GM21717 (cell line): ENCODE measurements around the gene PVR.
"Not testable (repeated sequence)": the region's sequence is repeated elsewhere in the genome, so short reads cannot be mapped to it uniquely, and the experiment has no call there.

Experiments
- ATAC-seq: cut with Tn5 transposase; IDR thresholded peaks from one replicate; pipeline ENCODE4 v1.9.1; 2021; ENCODE audit warnings: mild to moderate bottlenecking, moderate library complexity; ENCODE audit not compliant: unreplicated experiment

The PVR gene

DNA sequence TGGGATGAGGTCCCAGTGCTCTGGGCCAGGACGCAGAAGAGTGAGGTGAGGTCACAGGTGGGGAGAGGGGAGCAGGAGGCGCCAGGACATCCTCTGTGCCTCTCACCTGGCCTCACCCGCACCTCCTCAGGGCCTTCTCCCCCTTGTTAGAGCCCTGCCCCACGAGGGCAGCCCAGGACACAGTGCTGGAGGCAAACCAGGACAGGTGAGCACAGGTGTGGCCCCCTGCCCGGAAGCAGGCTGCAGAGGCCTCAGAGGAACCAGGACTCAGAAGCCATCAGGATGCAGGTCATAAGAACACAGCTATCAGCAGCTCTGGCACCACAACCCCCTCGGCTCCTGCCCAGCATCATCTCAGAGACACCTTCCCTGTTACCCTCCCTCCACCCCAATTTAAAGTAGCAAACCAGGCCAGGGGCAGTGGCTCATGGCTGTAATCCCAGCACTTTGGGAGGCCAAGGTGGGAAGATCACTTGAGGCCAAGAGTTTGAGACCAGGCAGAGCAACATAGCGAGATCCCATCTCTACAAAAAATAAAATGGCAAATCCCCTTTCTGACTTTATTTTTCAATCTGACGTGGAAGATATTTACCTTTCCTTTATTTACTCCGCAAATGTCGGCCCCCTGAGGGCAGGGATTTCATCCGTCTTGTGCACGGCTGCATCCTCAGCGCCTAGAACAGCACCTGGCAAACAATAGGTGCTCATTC, 54.9 kb downstream of the PVR start, which contains the start of gene CEACAM16:
TSS of gene CEACAM16 (plus strand) at position 660 of the 710 bp plus-strand sequence. CDS start 2,306 bp downstream, outside the sequence.
- no peak for ATAC-seq

GRCh38 chr19:44700547-44700946, 56.8 kb downstream of the PVR start:
- no peak for ATAC-seq

DNA sequence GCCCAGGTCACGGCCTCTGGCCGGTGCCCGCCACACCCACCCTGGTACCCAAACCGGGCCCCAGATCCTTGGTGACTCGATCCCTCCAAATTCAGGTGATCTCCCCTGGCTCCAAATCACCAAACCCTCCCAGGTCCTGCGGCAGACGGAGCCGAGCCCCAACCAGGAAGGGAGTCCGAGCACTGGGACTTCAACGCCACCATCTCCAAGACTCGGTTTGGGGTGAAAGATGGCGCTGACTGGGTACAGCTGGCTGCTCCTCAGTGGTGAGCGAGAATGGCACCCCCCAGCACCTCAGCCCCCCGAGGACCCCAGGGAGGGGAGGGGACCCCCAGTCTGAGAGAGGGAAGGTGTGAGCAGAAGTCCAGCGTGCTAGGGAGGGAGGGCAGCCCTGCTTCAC, 57.5 kb downstream of the PVR start:
- ATAC-seq, result no peak

- ATAC-seq, result no peak
These were observed 59.0 kb downstream of the PVR start for GRCh38 chr19:44702551-44703176.

GRCh38 chr19:44703336-44704078, 59.8 kb downstream of the PVR start:
- ATAC-seq, result no peak

DNA sequence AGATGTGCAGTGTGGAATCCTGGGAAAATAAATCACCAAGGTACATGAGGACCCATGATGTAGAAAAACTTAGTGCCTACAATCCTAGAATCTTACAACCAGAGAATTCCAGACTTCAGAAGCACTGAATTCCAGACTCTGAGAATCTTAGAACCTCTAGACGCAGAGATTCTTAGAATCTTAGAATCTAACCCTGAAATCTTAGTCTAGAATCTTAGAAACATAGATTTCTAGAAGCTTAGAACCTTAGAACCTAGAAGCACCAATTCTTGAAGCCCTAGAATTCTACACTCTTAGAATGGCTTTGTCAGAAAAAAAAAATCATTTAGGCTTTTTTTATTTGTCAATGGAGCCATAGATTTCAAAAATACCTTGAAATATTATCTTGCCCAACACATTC, 61.3 kb downstream of the PVR start:
- no peak for ATAC-seq

DNA sequence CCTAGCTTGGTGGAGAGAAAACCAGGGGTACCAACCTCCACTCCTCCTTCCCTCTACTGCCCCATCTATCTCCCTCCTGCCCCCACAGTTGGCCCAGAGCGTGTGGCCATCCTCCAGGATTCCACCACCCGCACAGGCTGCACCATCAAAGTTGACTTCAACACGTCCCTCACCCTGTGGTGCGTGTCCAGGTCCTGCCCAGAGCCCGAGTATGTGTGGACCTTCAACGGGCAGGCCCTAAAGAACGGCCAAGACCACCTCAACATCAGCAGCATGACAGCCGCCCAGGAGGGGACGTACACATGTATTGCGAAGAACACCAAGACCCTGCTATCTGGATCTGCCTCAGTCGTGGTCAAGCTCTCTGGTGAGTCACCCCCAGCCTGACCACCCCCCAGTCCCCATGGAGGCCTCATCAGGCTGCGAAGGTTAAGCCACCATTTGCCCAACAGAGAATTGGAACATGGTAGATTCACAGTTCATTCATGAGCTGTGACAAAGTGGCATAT, 61.8 kb downstream of the PVR start:
- no peak for ATAC-seq

GRCh38 chr19:44706506-44707236, 63.0 kb downstream of the PVR start:
- ATAC-seq, result no peak

GRCh38 chr19:44707794-44708193, 64.1 kb downstream of the PVR start:
- no peak for ATAC-seq

GRCh38 chr19:44708940-44709339, 65.2 kb downstream of the PVR start:
- ATAC-seq, result no peak

DNA sequence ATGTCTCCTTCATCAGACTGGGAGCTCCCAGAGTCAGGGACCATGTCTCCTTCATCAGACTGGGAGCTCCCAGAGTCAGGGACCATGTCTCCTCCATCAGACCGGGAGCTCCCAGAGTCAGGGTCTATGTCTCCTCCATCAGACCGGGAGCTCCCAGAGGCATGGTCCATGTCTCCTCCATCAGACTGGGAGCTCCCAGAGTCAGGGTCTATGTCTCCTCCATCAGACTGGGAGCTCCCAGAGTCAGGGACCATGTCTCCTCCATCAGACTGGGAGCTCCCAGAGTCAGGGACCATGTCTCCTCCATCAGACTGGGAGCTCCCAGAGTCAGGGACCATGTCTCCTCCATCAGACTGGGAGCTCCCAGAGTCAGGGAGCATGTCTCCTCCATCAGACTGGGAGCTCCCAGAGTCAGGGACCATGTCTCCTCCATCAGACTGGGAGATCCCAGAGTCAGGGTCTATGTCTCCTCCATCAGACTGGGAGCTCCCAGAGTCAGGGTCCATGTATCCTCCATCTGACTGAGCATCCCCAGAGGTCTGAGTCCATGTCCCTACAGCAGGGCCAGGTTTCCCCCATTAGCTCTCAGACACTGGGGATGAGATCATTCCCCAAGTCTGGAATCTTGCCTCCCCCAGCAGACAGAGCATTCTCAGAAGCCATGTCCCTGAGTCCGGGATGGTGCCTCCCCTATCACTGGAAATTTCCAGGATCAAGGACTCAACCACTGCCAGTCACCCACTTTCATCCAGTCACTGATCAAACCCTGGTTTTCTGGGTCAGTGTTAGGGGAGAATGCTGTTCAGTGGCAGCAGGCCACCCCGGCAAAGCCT, 65.9 kb downstream of the PVR start:
- ATAC-seq, result not testable (repeated sequence)

DNA sequence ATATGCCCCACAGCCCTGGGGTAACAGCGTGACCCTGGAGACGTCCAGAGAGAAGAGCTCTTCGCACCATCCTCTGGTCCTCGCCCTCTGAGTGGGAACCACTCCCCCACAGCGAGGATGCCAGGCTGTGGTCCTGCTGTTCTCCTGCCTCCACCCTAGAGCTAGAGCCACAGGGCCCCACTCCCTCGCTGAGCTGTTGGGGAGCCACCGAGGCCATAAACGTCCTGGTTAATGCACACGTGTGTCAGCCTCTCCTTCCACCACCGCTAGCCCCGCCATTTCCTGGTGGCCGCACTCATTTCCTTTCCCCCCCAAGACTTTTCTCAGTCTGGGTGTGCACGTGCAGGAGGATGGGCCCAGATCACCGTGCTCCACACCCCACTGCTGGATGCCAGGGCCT, 66.8 kb downstream of the PVR start:
- ATAC-seq, result no peak

DNA sequence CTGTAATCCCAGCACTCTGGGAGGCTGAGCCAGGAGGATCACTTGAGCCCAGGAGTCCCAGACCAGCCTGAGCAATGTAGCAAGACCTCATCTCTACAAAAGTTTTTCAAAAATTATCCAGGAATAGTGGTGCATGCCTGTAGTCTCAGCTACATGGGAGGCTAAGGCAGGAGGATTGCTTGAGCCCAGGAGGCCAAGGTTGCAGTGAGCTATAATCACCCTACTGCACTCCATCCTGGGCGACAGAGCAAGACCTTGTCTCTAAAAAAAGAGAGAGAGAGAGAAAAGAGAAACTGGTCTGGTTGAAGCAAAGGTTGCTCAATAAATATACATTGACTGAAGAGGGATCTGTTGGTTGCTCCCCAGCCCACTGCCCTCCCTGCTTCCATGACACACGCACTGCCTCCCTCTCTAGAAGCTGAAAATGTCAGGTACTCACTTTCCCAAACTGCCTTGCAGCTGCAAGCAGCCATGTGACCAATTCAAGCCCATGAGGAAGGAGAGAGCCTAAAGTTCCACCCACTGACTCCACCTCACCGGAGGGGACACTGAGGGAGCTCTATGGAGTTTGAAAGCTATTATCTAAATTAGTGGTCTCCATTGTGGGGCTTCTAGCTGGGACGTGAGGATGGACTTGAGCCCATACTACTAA, 69.3 kb downstream of the PVR start:
- ATAC-seq, result no peak
